ENCODE data around the gene RAB5B. TPM values are rescaled to one million over a fixed set of nuclear protein-coding genes. Genes with fewer than 3 reads are reported as not detected.
"Not testable (repeated sequence)": the region's sequence is repeated elsewhere in the genome, so short reads cannot be mapped to it uniquely, and the experiment has no call there.

RAB5B gene
- polyA plus RNA-seq, 1 donor, result 124 TPM

- DNase-seq, result no peak
Observed at GRCh38 chr12:55984861-55985260, 11.0 kb downstream of the RAB5B start.

- no peak for DNase-seq
Observed at GRCh38 chr12:55985341-55985740, 11.5 kb downstream of the RAB5B start.

- DNase-seq, result not testable (repeated sequence)
Observed at GRCh38 chr12:55985976-55986375, 12.1 kb downstream of the RAB5B start.

- no peak for DNase-seq
Observed at GRCh38 chr12:55991110-55991509, 17.2 kb downstream of the RAB5B start.

GRCh38 chr12:55993230-55993853 is 19.5 kb downstream of the RAB5B start:
- no peak for DNase-seq

- DNase-seq, result no peak
Observed at GRCh38 chr12:55995366-55995765, 21.5 kb downstream of the RAB5B start.

- peak; percentile 70 for DNase-seq
Observed at GRCh38 chr12:55996201-55996714, 22.4 kb downstream of the RAB5B start.

GRCh38 chr12:55996715-55997534 is 23.0 kb downstream of the RAB5B start, which contains the start of gene SUOX:
Gene SUOX (plus strand): TSS chr12:55997276. CDS start chr12:56002222, 4,946 bp downstream.
- DNase-seq, result peak; percentile 93

- no peak for DNase-seq
Observed at GRCh38 chr12:55997535-55997859, 23.6 kb downstream of the RAB5B start.

GRCh38 chr12:55999522-55999921 is 25.6 kb downstream of the RAB5B start:
- DNase-seq, result not testable (repeated sequence)

- DNase-seq, result not testable (repeated sequence)
Observed at GRCh38 chr12:55999999-56000540, 26.2 kb downstream of the RAB5B start.

- DNase-seq, result no peak
Observed at GRCh38 chr12:56001487-56002100, 27.7 kb downstream of the RAB5B start.

GRCh38 chr12:56003376-56003775 is 29.5 kb downstream of the RAB5B start:
- DNase-seq, result not testable (repeated sequence)

GRCh38 chr12:56004211-56004610 is 30.3 kb downstream of the RAB5B start:
- DNase-seq, result no peak

- peak; percentile 29 for DNase-seq
Observed at GRCh38 chr12:56007564-56008559, 34.0 kb downstream of the RAB5B start.

- no peak for DNase-seq
Observed at GRCh38 chr12:56010111-56010570, 36.3 kb downstream of the RAB5B start.

GRCh38 chr12:56011509-56012090 is 37.7 kb downstream of the RAB5B start:
- DNase-seq, result no peak

GRCh38 chr12:56013482-56013881 is 39.6 kb downstream of the RAB5B start:
- DNase-seq, result no peak

GRCh38 chr12:56014205-56014604 is 40.3 kb downstream of the RAB5B start:
- DNase-seq, result no peak

GRCh38 chr12:56017181-56017580 is 43.3 kb downstream of the RAB5B start:
- DNase-seq, result no peak

- no peak for DNase-seq
Observed at GRCh38 chr12:56018356-56018755, 44.5 kb downstream of the RAB5B start.

Measured in hindlimb muscle (tissue), 1 donor.